NCI-H187 treated with DMSO at 0.1 percent for 48 hours (cell line): ENCODE measurements around the gene OVCH1.
"Not testable (repeated sequence)": the region's sequence is repeated elsewhere in the genome, so short reads cannot be mapped to it uniquely, and the experiment has no call there.

Source experiments
- DNase-seq: peaks from one replicate; lab custom pipeline; 2025; lab: John Stamatoyannopoulos, UW

The OVCH1 gene

DNA sequence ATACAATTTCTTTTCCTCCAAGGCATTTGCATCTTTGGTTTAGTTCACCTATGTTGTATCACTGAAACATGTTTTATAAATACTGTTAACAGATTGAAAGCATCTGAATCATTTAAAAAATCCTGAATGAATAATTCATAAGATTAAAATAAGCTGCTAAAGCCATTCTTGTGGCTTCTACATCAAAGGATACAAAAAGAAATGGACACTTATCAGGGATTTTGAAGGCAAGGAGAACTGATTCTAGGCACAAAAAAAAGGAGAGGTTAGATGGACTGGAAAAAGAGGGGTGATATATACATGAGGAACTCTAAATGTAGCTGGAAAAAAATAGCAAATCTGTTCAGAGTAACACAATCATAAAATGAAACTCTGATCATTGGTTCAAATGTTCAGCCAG is 5.8 kb upstream of the OVCH1 start:
- DNase-seq = no peak

DNA sequence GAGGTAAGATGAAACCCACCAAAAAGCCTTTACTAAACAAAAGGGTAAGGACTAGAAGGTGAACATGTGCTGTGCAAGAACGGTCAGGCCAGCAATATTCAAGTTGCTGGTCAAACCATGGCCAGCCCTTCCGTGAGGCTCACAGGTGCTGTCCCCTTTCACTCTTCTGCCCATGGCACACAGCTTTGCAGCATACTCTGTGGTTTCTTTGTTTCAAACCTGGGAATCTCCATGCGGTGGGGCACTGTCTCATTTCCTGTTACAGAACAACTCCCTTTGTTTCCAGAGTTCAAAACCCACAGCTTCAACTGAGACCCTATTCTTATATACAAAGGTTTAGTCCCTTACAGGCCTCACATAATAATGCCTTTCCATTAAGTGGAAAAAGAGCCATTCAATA is 1.7 kb upstream of the OVCH1 start:
- no peak for DNase-seq

DNA sequence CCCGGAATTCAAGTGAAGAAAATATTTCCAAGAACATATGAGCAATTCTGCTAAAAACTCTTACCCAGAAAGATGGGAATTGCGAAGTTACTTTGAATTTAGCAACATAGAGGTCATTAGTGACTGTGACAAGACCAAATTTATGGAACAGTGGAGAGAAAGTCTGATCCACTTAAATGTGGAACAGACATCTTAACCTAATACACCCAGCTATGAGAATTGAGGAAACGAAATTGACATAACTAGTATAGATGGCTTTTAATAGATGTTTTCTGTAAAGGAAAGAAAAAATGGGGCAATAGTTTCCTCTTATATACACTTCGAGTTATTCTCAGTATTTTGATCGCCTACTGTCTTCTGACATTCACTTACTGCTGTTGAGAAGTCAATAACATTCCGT is 4.6 kb downstream of the OVCH1 start:
- no peak for DNase-seq

DNA sequence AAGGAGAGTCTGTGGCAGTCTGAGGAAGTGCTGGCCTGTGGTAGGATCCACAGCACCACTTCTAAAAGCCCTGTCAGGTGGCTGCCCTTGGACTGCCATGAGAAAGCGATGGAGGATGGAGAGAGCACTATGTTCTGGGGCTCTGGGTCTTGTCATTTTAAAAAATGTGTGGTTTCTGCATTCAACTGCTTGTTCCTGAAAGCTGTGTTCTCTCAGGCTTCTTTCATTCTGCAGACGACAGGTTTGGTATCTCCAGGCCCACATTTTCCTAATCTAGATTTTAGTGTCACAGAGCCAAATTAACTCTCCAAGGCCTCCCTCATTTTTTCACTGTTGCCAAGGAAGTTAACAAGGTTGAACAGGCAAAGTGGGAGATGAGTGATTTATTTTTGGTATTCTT is 10.5 kb downstream of the OVCH1 start:
- DNase-seq = no peak

DNA sequence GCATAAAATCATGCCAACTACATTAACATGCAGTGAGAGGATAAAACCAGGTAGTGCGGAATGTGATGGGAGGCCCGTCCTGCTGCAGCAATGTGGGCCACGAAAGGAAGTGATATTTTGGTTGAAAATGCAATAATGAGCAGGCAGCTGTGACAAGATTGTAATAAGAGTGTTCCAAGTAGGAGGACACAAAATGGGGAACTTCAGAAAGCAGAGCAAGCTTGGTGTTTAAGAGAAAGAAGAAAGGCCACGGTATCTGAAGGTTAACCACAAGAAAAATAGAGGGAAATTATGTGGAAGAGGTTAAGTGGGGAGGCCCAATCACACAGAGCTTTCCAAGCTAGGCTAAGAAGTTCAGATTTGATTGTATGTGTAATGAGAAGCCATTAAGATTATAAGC is 34.3 kb downstream of the OVCH1 start:
- DNase-seq = no peak

DNA sequence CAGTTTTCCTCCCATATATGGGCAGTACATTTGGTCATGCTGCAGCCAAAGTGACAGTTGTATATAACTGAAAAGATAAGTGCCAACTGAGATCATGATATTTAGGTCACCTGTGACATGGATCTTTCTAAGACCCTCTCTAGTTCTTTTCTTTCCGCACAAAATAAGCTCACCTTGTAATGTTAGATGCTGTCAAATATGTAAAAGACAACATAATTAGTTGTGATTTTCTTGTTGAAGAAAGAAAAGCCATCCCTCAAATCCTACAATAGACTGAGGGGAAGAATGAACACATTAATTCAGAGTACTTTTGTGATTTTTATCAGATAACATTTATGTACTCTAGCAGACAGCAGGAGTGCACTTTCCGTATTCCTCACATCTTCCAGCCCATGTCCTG is 37.4 kb downstream of the OVCH1 start:
- DNase-seq = no peak

DNA sequence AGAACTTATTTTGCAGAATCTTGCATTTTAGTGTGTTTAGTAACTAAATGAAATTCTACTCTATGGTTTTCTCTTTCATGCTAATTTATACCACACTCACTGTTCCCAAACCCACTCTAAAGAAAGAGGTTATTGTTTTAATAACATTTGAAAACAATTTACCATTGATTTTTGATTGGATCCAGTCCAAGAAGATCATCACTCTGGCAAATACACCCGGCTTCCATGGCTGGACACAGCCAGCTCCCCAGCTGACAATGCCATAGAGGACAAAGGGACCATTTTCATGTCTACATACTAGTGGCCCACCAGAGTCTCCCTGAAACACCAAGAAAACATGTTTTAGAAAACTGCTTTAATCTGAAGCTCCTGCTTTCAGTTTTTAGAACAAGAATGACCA is 42.4 kb downstream of the OVCH1 start:
- DNase-seq = no peak

DNA sequence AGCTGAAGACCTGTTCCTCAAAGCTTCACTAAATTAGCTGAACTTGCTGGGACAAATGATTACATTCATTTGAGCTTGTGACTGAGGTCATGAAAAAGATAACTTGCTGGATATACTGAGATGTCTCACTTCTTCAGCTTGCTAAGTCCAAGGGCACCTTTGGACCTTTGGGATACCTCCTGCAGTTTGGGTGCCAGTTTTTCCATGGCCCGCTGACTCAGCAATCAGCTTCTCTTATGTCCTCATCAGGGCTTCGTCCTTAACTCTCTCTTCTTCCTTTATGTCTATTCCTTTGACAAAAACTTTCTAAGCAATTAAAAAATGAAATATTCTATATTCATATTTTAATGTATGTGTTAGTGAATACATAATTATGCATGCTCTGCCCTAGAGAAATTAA is 45.6 kb downstream of the OVCH1 start:
- DNase-seq = no peak

DNA sequence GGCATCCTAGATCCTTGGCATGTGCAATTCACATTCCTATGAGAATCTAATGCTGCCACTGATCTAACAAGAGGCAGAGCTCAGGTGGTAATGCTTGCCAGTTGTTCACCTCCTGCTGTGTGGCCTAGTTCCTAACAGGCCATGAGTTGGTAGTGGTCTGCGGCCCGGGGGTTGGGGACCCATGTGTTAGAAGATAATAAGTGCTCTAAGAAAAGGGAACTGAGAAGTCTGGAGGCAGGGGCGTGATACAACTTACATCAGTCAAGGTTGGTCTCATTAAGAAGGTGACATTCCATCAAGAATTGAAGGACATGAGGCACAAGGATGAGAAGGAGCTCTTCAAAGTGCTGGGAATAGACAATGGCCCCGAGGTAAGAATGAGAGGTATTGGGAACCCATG is 49.3 kb downstream of the OVCH1 start:
- no peak for DNase-seq

DNA sequence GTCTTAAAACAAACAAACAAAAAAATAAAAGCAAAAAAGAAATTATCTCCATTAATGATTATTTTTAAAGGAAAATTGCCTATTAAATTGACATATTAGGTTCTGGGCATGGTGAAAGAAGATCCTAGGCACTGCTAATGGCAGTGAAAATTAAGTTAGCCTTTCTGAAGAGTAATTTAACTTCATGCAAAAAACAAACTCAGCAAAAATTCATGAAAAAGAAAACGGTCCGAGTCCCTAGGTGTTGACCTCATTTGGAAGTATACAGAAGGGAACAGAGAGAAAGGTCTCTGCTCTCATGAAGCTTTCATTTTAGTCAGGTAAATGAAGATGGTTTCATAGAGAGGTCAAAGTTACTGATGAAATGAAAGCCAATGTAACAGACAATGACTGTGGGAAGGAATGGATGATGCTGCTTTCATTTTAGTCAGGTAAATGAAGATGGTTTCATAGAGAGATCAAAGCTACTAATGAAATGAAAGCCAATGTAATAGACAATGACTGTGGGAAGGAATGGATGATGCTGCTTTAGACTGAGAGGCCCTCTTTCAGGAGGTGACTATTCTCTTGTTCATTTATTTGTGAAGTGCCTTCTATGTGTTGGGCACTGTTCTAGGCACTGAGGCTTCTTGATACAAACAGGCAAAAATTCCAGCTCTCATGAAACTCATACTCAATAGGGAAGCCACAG is 50.1 kb downstream of the OVCH1 start:
- DNase-seq = no peak

DNA sequence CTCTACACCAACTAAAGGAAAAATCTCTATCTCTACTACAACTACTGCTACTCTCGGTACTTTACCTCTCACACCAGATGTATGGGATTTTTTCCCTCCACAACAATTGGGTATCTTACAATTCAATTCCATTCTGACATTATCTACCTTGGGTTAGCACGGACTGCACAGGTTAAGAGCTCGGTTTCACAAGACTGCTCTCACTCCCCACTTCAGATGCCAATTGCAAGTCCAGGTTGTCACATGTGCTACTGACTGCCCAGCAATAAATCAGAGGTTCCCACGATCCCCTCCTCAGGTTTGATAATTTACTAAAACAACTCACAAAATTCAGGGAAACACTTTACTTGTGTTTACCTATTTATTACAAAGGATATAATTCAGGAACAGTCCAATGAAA is 58.0 kb downstream of the OVCH1 start:
- no peak for DNase-seq

DNA sequence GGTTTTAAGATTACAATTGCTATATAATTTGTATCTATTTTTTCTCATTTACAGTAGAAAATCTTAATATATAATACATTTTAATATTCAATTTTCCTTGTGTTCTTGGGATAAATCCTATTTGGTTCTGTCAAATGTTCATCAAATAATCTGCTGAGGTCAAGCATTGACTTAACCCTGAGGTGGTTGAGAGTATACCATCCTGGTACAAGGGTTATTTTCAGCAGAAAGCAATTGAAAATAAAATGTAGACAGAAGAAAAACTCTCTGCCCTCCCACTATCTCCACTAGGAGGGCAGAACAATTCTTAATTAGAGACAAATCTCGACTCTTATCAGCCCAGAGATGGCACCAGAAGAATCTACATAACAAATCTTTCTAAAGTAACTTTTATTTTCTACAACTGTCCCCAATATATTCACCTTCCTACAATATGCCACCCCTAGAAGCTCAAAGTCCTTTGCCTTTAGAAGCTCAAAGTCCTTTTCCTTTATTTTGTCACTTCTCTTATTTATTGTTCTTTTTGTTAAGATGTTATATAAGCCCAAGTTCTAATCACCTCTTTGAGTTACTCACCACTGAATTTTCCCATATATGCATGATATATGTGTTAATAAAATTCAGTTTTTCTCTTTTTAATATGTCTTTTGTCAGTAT is 58.6 kb downstream of the OVCH1 start:
- DNase-seq = no peak

DNA sequence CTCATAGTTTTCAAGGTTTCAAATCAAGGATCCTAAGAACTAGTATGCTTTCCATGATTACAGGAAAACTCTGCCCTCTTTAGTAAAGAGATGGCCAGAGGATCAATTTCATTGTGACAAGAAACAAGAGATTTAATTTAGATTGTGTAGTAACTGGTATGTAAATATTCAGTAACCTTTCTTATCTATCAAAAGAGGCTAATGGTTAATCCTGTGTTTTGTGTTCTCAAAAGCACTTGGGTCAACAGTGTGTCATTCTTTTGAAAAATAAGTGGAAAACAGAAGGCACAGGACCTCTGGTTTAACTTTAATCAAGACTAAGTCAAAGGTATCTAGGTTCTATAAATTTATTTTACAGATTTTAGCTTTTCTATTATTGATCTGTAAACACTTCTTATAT is 59.9 kb downstream of the OVCH1 start:
- DNase-seq = no peak

DNA sequence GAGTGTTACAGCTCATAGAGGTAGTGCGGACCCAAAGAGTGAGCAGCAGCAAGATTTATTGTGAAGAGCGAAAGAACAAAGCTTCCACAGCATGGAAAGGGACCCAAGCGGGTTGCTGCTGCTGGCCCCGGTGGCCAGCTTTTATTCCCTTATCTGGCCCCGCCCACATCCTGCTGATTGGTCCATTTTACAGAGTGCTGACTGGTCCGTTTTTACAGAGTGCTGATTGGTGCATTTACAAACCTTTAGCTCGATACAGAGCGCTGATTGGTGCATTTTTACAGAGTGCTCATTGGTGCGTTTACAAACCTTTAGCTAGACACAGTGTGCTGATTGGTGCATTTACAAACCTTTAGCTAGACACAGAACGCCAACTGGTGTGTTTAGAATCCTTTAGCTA is 60.7 kb downstream of the OVCH1 start:
- DNase-seq = not testable (repeated sequence)

DNA sequence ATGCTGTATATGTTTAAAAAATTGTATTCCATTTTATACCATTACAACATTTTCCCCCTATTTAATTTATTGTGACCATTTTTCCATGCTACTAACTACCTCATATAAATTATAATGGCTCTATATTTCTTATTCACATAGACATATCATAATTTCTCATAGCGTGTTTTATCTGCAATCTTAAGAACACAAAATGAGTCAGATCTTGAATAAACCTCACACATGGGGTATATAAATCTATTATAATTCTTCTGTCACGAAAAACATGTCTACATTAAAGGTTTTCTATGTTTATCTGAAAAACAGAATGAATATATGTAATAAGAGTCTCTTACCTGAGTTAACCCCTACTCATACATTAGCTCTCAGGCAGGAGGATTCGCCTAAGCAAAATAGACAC is 66.0 kb downstream of the OVCH1 start:
- DNase-seq = no peak

DNA sequence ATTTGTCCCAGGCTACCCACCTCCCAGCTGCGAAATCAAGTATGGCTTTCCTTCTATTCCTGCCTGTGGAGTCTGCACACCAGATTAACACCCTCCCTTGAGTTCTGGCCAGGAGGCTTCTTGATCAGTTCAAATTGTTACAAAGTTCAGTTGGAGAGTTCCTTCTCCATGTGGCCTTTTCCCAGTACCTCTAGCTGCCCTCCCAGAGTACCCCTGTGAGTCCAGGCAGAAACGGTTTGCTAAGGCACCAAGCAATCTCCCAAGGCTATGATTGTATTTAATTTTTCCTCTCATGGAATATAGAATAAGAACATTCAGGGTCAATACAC is 66.8 kb downstream of the OVCH1 start:
- no peak for DNase-seq

DNA sequence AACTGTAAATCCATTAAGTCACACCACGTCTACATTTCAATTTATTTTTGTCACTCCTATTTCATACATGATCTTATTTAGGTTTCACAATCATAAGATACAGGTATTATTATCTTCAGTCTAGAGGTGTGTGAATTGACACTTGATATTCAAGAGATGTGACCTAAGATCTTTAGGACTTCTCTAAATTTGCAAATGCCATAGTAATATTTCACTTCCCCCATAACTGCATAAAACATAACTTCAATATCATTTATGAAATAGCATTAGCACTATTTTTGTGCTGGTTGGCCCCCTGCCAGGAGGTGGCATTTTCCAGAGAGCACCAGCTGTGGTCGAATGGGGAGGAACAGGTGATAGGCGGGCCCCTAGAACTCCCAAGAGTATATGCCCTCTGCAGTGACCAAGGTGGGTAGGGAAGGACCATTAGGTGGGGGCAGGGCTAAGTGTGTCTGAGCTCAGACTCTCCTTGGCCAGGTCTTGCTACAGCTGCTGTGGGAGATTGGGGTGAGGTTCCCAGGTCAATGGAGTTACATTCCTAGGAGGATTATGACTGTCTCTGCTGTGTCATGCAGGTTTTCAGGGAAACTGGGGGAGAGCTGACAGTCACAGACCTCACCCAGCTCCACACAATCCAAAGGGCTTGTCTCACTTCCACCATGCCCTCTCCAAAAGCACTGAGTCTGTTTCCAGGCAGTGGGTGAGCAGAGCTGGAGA is 67.3 kb downstream of the OVCH1 start:
- DNase-seq = no peak

DNA sequence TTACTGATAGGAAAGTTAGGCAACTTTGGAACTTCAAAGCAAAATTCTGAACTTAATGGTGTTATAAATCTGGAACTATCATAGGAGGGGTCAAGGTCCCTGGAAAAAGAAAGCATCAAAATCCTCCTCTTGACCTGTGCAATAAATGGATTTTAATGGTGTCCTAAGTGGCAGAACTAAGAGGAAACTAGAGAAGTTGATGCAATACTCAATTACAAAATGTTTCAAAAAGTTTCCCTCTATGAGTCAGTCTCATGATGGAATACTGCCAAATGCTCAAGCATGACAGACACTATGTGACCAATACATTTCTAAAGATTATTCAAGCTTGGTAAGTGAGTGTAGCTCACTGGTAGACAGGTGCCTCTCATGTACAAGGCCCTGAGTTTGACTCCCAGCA is 68.9 kb downstream of the OVCH1 start:
- no peak for DNase-seq

DNA sequence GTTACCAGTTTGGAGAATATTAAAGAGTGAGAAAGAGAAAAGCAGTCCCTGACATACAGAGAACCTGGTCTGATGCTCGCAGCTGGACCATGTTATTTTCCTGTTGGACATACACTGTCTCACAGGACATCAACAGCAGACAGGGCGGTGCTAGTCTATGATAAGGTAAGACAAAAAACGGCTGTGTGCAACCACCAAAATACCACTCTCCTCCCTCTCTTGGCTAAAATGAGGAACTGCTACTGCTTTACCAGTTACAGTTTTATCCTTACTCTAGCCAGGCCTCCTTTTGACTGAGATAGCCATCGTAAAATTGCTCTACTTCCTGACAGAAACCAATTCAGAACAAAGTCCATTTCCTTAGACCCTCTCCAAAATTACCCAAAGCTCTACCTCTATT is 69.5 kb downstream of the OVCH1 start:
- DNase-seq = no peak

DNA sequence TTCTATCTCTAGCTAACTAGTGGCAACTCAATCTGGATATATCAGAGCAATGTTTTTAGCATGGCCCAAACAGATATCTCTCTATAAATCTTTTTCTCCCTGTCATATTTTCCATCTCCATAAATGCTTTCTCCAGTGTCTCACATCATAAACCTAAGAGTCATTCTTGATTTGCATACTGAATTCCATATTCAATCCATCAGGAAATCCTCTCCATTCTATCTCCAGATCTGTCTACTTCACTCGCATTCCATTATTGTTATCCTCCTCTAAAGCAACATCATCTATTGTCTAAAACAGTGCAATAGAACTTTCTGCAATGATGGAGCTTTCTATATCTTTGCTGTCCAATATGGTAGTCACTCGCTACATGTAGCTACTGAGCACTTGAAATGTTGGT is 71.0 kb downstream of the OVCH1 start:
- DNase-seq = no peak

DNA sequence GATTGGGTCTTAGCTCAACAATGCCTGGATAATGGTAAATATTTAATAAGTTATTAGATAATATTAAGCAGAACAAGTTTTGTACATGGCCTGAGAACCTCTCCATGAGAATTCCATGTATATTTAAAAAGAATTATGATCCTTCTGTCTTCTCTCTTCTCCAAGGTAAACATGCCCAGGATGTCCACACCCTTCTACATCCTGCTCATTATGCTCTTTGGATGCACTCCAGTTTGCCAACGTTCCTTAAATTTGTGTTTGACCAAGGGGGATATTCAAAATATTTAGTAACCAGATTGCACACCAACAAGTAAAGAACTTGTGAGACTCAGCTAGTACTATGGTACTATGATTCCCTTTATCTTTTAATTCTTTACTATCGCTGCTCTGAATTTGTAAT is 71.8 kb downstream of the OVCH1 start:
- DNase-seq = no peak

DNA sequence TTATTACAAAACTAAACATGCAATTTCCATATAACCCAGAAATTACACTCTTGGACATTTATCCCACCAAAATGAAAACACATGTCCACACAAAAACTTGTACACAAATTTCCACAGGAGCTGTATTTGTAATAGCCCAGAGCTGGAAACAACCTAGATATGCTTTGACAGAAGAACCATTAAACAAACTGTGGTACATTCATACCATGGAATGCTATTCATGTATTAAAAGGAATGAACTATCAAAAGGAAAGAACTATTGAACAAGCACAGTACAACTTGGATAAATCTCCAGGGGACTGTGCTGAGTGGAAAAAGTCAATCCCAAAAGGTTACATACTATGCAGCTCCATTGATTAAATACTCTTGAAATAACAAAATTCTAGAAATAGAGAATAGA is 80.7 kb downstream of the OVCH1 start:
- DNase-seq = no peak

DNA sequence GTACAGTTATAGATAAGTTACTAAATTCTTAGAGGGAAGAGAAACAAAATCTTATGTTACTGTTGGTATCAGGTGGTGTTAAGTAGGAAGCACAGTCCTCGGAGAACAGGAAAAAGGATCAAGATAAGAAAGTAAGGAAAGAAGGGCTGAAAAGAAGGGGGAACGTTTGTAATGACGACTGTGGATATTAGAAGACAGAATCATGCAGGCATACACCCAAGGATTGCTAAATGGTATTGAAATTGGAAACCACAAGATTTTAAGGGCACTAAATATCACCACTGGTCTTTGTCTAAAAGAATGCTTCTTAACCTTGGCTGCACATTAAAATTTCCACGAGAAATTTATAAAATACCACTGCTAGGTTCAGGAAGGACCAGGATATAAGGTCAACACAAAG is 82.4 kb downstream of the OVCH1 start:
- DNase-seq = no peak

DNA sequence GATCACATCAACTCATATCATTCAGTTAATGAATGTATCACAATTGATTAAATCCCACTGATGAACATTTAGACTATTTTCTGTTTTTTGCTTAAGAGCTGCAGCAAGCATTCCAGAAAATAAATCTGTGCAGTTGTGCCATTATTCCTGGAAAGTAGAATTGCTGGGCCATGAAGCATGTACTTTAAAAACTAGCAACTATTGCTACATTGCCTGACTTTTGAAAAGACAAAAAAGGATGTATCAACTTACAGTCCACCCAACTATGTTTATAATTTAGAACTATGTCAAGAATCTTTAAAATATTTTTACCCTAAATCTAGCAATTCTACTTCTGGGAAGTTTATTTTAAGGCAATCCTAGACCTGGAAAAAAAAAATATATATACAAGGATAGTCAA is 83.1 kb downstream of the OVCH1 start:
- no peak for DNase-seq
